CD8-positive, alpha-beta memory T cell (primary cell): ENCODE data around the gene STARD10. TPM values are rescaled to one million over a fixed set of nuclear protein-coding genes. Genes with fewer than 3 reads are reported as not detected.
"Not testable (repeated sequence)": the region's sequence is repeated elsewhere in the genome, so short reads cannot be mapped to it uniquely, and the experiment has no call there.

Experiments
- CTCF ChIA-PET: fragments of 350-600 bp; sonication (Branson Sonifier 250); formaldehyde crosslinking; loops from one replicate; lab custom pipeline; 2021; ENCODE audit warnings: antibody characterized with exemption; lab: Charles Lee
- POLR2A ChIA-PET: fragments of 350-600 bp; sonication (Branson Sonifier 250); formaldehyde crosslinking; loops from one replicate; lab custom pipeline; 2021; ENCODE audit warnings: antibody characterized with exemption; lab: Charles Lee
- DNase-seq, 5 donors: peaks; one replicate each; pipeline versions ENCODE4 v3.0.0 to v3.0.0-alpha.2; 2020 to 2022; ENCODE audit warnings: mixed read lengths in 1 of 5
- H3K27ac ChIP-seq: one replicate; pipeline ENCODE4 v1.7.0; 2013; ENCODE audit warnings: low read depth, mild to moderate bottlenecking, low read length, moderate library complexity
- H3K27me3 ChIP-seq: 2 replicates; pipeline ENCODE4 v1.7.0; 2013; ENCODE audit warnings: low read length, mild to moderate bottlenecking; ENCODE audit not compliant: insufficient read depth, poor library complexity, severe bottlenecking
- H3K36me3 ChIP-seq: 2 replicates; pipeline ENCODE4 v1.7.0; 2013; ENCODE audit warnings: mild to moderate bottlenecking, low read length, moderate library complexity; ENCODE audit not compliant: insufficient read depth
- H3K4me1 ChIP-seq: 2 replicates; pipeline ENCODE4 v1.7.0; 2013; ENCODE audit warnings: mild to moderate bottlenecking, low read length, moderate library complexity; ENCODE audit not compliant: insufficient read depth
- H3K4me3 ChIP-seq: 2 replicates; pipeline ENCODE4 v1.7.0; 2013; ENCODE audit warnings: mild to moderate bottlenecking, low read length
- H3K9me3 ChIP-seq: 2 replicates; pipeline ENCODE4 v1.7.0; 2013; ENCODE audit warnings: mild to moderate bottlenecking, low read length
- H3K27ac Mint-ChIP-seq, 8 donors: one replicate each; pipeline ENCODE4 v1.8.0; 2020 to 2021; ENCODE audit warnings: mixed read lengths in 8 of 8, mild to moderate bottlenecking in 6 of 8, inconsistent platforms in 3 of 8, moderate library complexity in 3 of 8
- H3K27me3 Mint-ChIP-seq, 2 donors: one replicate each; pipeline ENCODE4 v1.8.0; 2020 to 2021; ENCODE audit warnings: mixed read lengths in 2 of 2, mild to moderate bottlenecking in 1 of 2, moderate library complexity in 1 of 2
- H3K36me3 Mint-ChIP-seq, 3 donors: one replicate each; pipeline ENCODE4 v1.8.0; 2020 to 2021; ENCODE audit warnings: mixed read lengths in 3 of 3, inconsistent platforms in 1 of 3, mild to moderate bottlenecking in 1 of 3
- H3K4me1 Mint-ChIP-seq, 3 donors: one replicate each; pipeline ENCODE4 v1.8.0; 2020 to 2021; ENCODE audit warnings: mixed read lengths in 3 of 3, inconsistent platforms in 1 of 3, mild to moderate bottlenecking in 1 of 3
- H3K4me3 Mint-ChIP-seq, 7 donors: one replicate each; pipeline ENCODE4 v1.8.0; 2020 to 2021; ENCODE audit warnings: mixed read lengths in 7 of 7, mild to moderate bottlenecking in 6 of 7, moderate library complexity in 4 of 7, inconsistent platforms in 2 of 7
- H3K9me3 Mint-ChIP-seq, 5 donors: one replicate each; pipeline ENCODE4 v1.8.0; 2020 to 2022; ENCODE audit warnings: mixed read lengths in 5 of 5, mild to moderate bottlenecking in 3 of 5, moderate library complexity in 2 of 5, inconsistent platforms in 1 of 5
- polyA plus RNA-seq: library from polyadenylated mRNA; unstranded; fragments of 300-500 nt; fragmentation: Illumina TruSeq; gene quantifications from one replicate; pipeline ENCODE4 v1.2.3, GENCODE V29; 2021
- total RNA-seq, 2 experiments: library from RNA; stranded (reverse); gene quantifications; one replicate each; pipeline ENCODE4 v1.2.3, GENCODE V29; 2021

Gene STARD10
- total and polyA plus RNA-seq, 3 experiments from 2014 or later, result 13.8 to 21.8 (median 15.9) TPM

DNA sequence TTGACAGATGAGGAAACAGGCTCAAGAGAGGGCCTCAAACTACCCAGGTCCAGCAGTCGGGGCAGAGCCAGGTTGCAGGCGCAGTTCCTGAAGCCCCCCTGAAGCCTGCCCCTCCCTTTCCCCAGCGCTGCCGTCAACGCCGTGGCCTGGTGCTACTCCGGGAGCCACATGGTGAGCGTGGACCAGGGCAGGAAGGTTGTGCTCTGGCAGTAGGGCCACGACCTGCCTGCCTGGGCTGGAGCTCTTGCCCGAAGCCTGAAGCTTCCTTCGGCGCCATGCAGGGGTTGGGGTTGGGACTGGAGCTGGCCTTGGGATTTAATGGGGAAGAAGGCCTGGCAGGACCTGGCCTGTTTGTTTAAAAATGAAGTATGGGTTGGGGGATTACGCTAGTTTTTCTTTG is 35.3 kb upstream of the STARD10 start:
- Mint-ChIP-seq H3K27me3 (peaks cover 0 to 1% of the 10 kb centered on the region in 2 donors), H3K9me3 (peaks cover 0 to 2% (median 0%) of the 10 kb centered on the region in 5 donors), H3K4me3 (no peak overlapping the region), H3K36me3 (peaks cover 0 to 53% (median 3%) of the 10 kb centered on the region in 3 donors), H3K27ac (peak overlapping the region in 7 of 8 donors; percentile 11 to 92 (median 71)), H3K4me1 (peaks cover 7 to 36% (median 9%) of the 10 kb centered on the region in 3 donors)
- no peak for DNase-seq
- Histone ChIP-seq H3K4me1 (peaks cover 6% of the 10 kb centered on the region), H3K36me3 (peaks cover 7% of the 10 kb centered on the region), H3K4me3 (no peak overlapping the region), H3K27me3 (no peaks in the 10 kb centered on the region), H3K9me3 (no peaks in the 10 kb centered on the region), H3K27ac (no peak overlapping the region)
- POLR2A ChIA-PET, result no interaction called here
- CTCF ChIA-PET, result interaction anchor here (1.2 kb wide), 1 partner anchor 104 kb away, joined by 3 read pairs; no protein-coding TSS in a partner anchor

DNA sequence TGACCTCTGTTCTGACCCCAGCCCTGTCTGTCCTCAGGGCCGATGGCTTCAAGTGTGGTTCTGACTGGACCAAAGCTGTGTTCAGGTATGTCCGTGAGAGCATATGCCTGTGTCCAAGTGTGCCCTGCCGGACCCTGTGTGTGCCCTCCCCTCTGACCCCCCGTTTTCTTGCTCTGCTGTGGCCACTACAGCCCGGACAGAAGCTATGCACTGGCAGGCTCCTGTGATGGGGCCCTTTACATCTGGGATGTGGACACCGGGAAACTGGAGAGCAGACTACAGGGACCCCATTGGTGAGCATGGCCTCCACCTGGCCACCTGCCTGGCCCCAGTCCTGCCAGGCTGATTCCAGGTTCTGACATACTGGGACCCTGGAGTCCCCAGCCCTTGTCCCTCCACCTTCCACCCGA is 34.9 kb upstream of the STARD10 start:
- no peaks in the 10 kb centered on the region for H3K27me3 ChIP-seq
- CTCF ChIA-PET, result interaction anchor here (1.2 to 1.6 kb wide), 3 partner anchors 10 to 349 kb away, joined by 3 to 7 read pairs (median 3); no protein-coding TSS in a partner anchor
- H3K27ac Mint-ChIP-seq, result peak overlapping the region in 6 of 8 donors; percentile 53 to 94 (median 88)
- peaks cover 7% of the 10 kb centered on the region for H3K36me3 ChIP-seq
- H3K9me3 ChIP-seq, result no peaks in the 10 kb centered on the region
- peaks cover 0 to 2% (median 0%) of the 10 kb centered on the region in 5 donors for H3K9me3 Mint-ChIP-seq
- no peak overlapping the region for H3K4me3 ChIP-seq
- POLR2A ChIA-PET, result no interaction called here
- DNase-seq, result no peak
- H3K4me3 Mint-ChIP-seq, result peak overlapping the region in 1 of 7 donors; percentile 44
- H3K4me1 ChIP-seq, result peaks cover 6% of the 10 kb centered on the region
- peaks cover 7 to 36% (median 9%) of the 10 kb centered on the region in 3 donors for H3K4me1 Mint-ChIP-seq
- no peak overlapping the region for H3K27ac ChIP-seq
- peaks cover 0 to 54% (median 3%) of the 10 kb centered on the region in 3 donors for H3K36me3 Mint-ChIP-seq
- no peaks in the 10 kb centered on the region for H3K27me3 Mint-ChIP-seq

DNA sequence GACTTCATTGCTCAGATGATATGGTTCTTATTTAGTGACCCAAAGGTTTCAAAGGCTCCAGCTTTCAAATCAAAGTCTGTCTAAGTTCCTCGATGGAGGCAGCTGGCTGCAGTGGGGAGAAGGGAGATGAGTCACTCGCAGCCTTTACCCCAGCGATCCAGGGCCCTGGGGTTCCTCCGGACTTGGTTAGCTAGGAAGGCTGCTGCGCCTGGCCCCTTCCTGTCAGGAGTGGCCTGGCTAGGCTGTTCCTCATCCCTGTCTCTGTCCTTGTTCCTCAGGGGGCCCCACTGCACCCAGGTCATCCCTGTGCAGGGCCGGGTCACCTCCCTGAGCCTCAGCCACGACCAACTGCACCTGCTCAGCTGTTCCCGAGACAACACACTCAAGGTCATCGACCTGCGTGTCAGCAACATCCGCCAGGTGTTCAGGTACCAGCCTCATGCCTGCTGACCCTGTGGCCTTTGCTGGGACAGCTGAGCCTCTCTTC is 34.3 kb upstream of the STARD10 start:
- no peaks in the 10 kb centered on the region for H3K9me3 ChIP-seq
- Mint-ChIP-seq H3K4me1 (peaks cover 7 to 36% (median 9%) of the 10 kb centered on the region in 3 donors), H3K36me3 (peaks cover 0 to 60% (median 3%) of the 10 kb centered on the region in 3 donors), H3K4me3 (peak overlapping the region in 4 of 7 donors; percentile 38 to 57 (median 42)), H3K27ac (peak overlapping the region; percentile 79 to 94 (median 87)), H3K9me3 (peaks cover 0 to 2% (median 0%) of the 10 kb centered on the region in 5 donors), H3K27me3 (no peaks in the 10 kb centered on the region)
- H3K27ac ChIP-seq, result no peak overlapping the region
- peaks cover 7% of the 10 kb centered on the region for H3K36me3 ChIP-seq
- H3K4me3 ChIP-seq, result no peak overlapping the region
- POLR2A ChIA-PET, result interaction anchor here (0.6 kb wide), 1 partner anchor 15 kb away, joined by 3 read pairs; no protein-coding TSS in a partner anchor
- no peaks in the 10 kb centered on the region for H3K27me3 ChIP-seq
- CTCF ChIA-PET, result interaction anchor here (1.1 to 1.7 kb wide), 5 partner anchors 9 to 350 kb away, joined by 3 to 7 read pairs (median 4); no protein-coding TSS in a partner anchor
- H3K4me1 ChIP-seq, result peaks cover 6% of the 10 kb centered on the region
- no peak for DNase-seq

DNA sequence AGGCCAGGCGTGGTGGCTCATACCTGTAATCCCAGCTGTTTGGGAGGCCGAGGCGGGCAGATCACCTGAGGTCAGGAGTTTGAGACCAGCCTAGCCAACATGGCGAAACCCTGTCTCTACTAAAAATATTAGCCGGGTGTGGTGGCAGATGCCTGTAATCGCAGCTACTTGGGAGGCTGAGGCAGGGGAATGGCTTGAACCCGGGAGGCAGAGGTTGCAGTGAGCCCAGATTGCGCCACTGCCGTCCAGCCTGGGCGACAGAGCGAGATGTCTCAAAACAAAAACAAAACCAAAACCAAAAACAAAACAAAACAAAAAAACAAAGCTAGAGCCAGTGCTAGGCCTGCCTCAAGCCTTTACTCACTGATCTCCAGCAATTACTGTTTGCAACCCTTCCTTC is 33.8 kb upstream of the STARD10 start:
- not testable (repeated sequence) for H3K4me1 ChIP-seq, H3K27me3 Mint-ChIP-seq, H3K27ac ChIP-seq, H3K9me3 ChIP-seq, H3K36me3 ChIP-seq, H3K9me3 Mint-ChIP-seq, H3K4me3 ChIP-seq, H3K27me3 ChIP-seq, DNase-seq
- ChIA-PET CTCF (interaction anchor here (1.1 to 1.7 kb wide), 6 partner anchors 9 to 350 kb away, joined by 3 to 7 read pairs (median 4); no protein-coding TSS in a partner anchor), POLR2A (interaction anchor here (0.6 kb wide), 1 partner anchor 15 kb away, joined by 3 read pairs; no protein-coding TSS in a partner anchor)
- peak overlapping the region in 4 of 7 donors; percentile 23 to 57 (median 38) for H3K4me3 Mint-ChIP-seq
- H3K36me3 Mint-ChIP-seq, result peaks cover 0 to 62% (median 3%) of the 10 kb centered on the region in 3 donors
- peak overlapping the region; percentile 79 to 94 (median 87) for H3K27ac Mint-ChIP-seq
- peaks cover 4 to 38% (median 7%) of the 10 kb centered on the region in 3 donors for H3K4me1 Mint-ChIP-seq

DNA sequence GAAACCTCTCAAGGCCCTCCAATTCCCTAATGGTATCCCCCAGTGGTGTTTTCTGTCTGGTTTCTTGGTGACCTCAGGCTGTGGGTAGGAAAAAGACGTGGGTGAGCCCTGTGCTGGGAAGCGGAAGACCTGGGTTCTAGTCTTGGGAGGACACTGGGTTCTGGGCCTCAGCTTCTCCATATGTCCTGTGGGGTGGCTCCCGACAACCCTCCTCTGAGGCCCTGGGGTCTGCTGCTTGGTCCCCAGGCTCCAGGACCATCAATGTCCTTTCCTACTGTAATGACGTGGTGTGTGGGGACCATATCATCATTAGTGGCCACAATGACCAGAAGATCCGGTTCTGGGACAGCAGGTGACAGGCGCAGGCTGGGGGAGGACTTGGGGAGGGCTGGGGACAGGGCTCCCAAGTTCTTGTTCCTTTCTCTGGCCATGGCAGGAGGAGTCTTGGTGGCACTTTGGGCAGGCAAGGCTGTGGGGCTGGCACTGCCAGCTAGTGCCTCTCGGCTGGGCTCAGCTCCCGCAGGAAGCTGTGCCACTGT is 33.2 kb upstream of the STARD10 start:
- POLR2A ChIA-PET, result no interaction called here
- H3K4me1 ChIP-seq, result peaks cover 6% of the 10 kb centered on the region

DNA sequence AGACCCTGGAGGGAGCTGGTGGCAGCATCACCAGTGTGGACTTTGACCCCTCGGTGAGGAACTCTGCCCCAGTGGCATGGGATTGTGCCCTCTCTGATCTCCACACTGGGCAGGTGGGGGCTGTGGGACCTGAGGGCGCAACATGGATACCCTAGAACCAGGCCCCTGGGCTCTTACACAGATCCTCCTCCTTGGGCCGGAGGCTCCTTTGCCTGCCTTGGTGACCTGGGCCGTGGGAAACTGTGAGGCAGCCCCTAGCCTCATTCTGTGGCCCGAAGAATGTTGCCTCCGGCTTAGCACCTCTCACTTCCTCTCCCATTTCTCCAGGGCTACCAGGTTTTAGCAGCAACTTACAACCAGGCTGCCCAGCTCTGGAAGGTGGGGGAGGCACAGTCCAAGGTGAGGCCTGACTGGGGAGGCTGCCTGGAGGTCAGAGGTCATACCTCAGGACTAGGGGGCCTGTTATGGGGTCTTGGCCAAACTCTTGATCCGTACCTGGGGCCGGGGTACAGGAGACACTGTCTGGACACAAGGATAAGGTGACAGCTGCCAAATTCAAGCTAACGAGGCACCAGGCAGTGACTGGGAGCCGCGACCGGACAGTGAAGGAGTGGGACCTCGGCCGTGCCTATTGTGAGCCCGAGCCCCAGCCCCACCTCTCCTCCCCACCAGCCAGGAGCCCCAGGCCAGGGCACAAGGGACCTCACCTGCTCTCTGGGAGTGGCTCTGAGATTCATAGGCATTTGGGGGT is 32.5 kb upstream of the STARD10 start:
- Mint-ChIP-seq H3K27me3 (no peaks in the 10 kb centered on the region), H3K27ac (peak overlapping the region in 4 of 8 donors; percentile 60 to 92 (median 84)), H3K36me3 (peaks cover 0 to 62% (median 3%) of the 10 kb centered on the region in 3 donors), H3K4me1 (peaks cover under 1 to 33% (median 5%) of the 10 kb centered on the region in 3 donors), H3K4me3 (peak overlapping the region in 1 of 7 donors; percentile 16), H3K9me3 (peaks cover 0 to 2% (median 0%) of the 10 kb centered on the region in 5 donors)
- H3K36me3 ChIP-seq, result peaks cover 7% of the 10 kb centered on the region
- no peak overlapping the region for H3K4me3 ChIP-seq
- H3K27ac ChIP-seq, result no peak overlapping the region
- H3K9me3 ChIP-seq, result no peaks in the 10 kb centered on the region
- no peak for DNase-seq
- POLR2A ChIA-PET, result no interaction called here
- no peaks in the 10 kb centered on the region for H3K27me3 ChIP-seq
- peaks cover 2% of the 10 kb centered on the region for H3K4me1 ChIP-seq
- CTCF ChIA-PET, result interaction anchor here (1.1 kb wide), 1 partner anchor 101 kb away, joined by 3 read pairs; no protein-coding TSS in a partner anchor

More for the DNA sequence above, 33.2 kb upstream of the STARD10 start:
- CTCF ChIA-PET, result interaction anchor here (1.1 to 1.7 kb wide), 5 partner anchors 8 to 102 kb away, joined by 3 to 7 read pairs (median 4); no protein-coding TSS in a partner anchor
- Histone ChIP-seq H3K27me3 (no peaks in the 10 kb centered on the region), H3K9me3 (no peaks in the 10 kb centered on the region), H3K27ac (no peak overlapping the region), H3K4me3 (no peak overlapping the region), H3K36me3 (peaks cover 7% of the 10 kb centered on the region)
- Mint-ChIP-seq H3K36me3 (peaks cover 0 to 64% (median 3%) of the 10 kb centered on the region in 3 donors), H3K9me3 (peaks cover 0 to 2% (median 0%) of the 10 kb centered on the region in 5 donors), H3K4me1 (peaks cover 4 to 37% (median 7%) of the 10 kb centered on the region in 3 donors), H3K4me3 (no peak overlapping the region), H3K27ac (peak overlapping the region; percentile 26 to 94 (median 87)), H3K27me3 (no peaks in the 10 kb centered on the region)
- DNase-seq, result no peak

DNA sequence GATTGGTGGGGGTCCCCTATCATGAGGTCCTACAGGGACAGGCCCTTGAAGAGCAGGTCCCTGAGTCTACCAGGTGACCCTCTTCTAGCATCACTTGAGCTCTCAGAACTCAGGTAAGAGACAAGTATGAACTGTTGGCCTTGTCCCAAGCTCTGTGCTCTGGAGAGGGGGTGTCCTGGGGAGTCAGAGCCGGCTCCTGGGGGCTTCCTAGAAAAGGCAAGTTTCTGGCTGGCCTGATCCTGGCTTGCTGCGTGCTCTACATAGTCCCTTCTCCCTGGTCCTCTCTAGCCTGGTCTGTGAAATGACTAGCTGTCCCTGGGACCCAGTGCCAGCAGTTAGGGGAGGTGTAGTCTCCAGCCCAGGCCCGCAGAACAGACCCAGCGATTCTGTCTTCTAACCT is 31.8 kb upstream of the STARD10 start:
- Histone ChIP-seq H3K9me3 (no peaks in the 10 kb centered on the region), H3K4me3 (no peak overlapping the region), H3K36me3 (peaks cover 10% of the 10 kb centered on the region), H3K27me3 (no peaks in the 10 kb centered on the region), H3K4me1 (no peaks in the 10 kb centered on the region), H3K27ac (no peak overlapping the region)
- no peaks in the 10 kb centered on the region for H3K27me3 Mint-ChIP-seq
- CTCF ChIA-PET, result no interaction called here
- peaks cover 0 to 68% (median 3%) of the 10 kb centered on the region in 3 donors for H3K36me3 Mint-ChIP-seq
- H3K4me1 Mint-ChIP-seq, result peaks cover 0 to 39% (median 5%) of the 10 kb centered on the region in 3 donors
- POLR2A ChIA-PET, result no interaction called here
- peak overlapping the region in 7 of 8 donors; percentile 34 to 89 (median 83) for H3K27ac Mint-ChIP-seq
- peak overlapping the region in 1 of 7 donors; percentile 51 for H3K4me3 Mint-ChIP-seq
- no peak for DNase-seq
- no peaks in the 10 kb centered on the region for H3K9me3 Mint-ChIP-seq
